Activated naive CD8-positive, alpha-beta T cell treated with anti-CD3 and anti-CD28 coated beads, Interleukin-2, amount 10 ng/mL, durations not matched to agents 7 days and 5 days (primary cell): ENCODE measurements around the gene ANKRD50. TPM values are rescaled to one million over a fixed set of nuclear protein-coding genes. Genes with fewer than 3 reads are reported as not detected.

ENCODE experiments used
- ATAC-seq: fragments of 150-1000 bp; cut with Tn5 transposase; one replicate; pipeline ENCODE4 v1.10.0; 2021; ENCODE audit warnings: low read depth, moderate library complexity
- POLR2A ChIA-PET: fragments of 350-600 bp; sonication (Branson Sonifier 250); formaldehyde crosslinking; loops from one replicate; lab custom pipeline; 2021; ENCODE audit warnings: antibody characterized with exemption; lab: Charles Lee
- DNase-seq: peaks from one replicate; pipeline ENCODE4 v3.0.0; 2021
- H3K27ac Mint-ChIP-seq: one replicate; pipeline ENCODE4 v1.8.0; 2022; ENCODE audit warnings: mild to moderate bottlenecking, mixed read lengths
- H3K27me3 Mint-ChIP-seq: one replicate; pipeline ENCODE4 v1.8.0; 2022; ENCODE audit warnings: mild to moderate bottlenecking, moderate library complexity, mixed read lengths
- H3K36me3 Mint-ChIP-seq: one replicate; pipeline ENCODE4 v1.8.0; 2021; ENCODE audit warnings: mild to moderate bottlenecking, mixed read lengths
- H3K4me1 Mint-ChIP-seq: one replicate; pipeline ENCODE4 v1.8.0; 2021; ENCODE audit warnings: mixed read lengths
- H3K4me3 Mint-ChIP-seq: one replicate; pipeline ENCODE4 v1.8.0; 2022; ENCODE audit warnings: mild to moderate bottlenecking, moderate library complexity, mixed read lengths
- H3K9me3 Mint-ChIP-seq: one replicate; pipeline ENCODE4 v1.8.0; 2021; ENCODE audit warnings: mixed read lengths
- total RNA-seq, 2 experiments: library from RNA; stranded (reverse); gene quantifications; one replicate each; pipeline ENCODE4 v1.2.3, GENCODE V29; 2021

ANKRD50 gene
- total RNA-seq, 2 experiments from 2014 or later = 0.11 to 0.28 TPM

DNA sequence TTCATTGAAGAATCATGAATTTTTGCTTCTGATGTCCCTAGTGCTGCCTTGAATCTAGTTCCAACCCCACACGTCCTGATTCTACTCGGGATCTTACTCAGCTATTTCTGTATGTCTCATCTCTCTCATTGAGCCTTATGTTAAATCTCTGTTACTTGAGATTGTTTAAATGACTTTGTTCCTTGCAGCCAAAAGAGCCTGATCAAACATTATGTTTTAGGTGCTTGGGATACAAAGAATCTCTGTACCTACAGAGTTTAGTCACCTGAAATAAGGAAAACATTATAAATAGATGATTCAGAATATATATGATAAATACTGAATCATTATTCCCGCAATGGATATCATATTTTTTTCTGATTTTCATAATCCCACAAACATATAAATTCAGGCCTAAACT is 13.7 kb upstream of the ANKRD50 start:
- H3K4me3 Mint-ChIP-seq = no peak overlapping the region
- H3K9me3 Mint-ChIP-seq = no peaks in the 10 kb centered on the region
- H3K36me3 Mint-ChIP-seq = no peaks in the 10 kb centered on the region
- no peak overlapping the region for H3K27ac Mint-ChIP-seq
- DNase-seq (no peak), ATAC-seq (no peak)
- no peaks in the 10 kb centered on the region for H3K4me1 Mint-ChIP-seq
- POLR2A ChIA-PET = no interaction called here
- H3K27me3 Mint-ChIP-seq = no peaks in the 10 kb centered on the region

DNA sequence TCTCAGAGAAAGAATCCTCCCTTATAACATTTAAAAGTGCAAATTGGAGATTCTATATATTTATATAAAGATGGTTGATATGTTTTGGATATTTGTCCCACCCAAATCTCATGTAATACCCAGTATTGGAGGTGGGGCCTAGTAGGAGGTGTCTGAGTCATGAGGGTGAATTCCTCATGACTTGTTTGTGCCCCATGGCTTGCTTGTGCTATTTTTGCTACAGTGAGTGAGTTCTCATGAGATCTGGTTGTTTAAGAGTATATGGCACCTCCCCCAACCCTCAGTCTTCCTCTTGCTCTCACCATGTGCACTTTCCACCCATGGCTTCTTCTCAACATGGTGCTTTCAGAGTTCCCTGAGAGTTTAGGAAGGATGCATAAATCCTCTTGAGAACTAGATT is 9.5 kb upstream of the ANKRD50 start:
- Mint-ChIP-seq H3K27me3 (no peaks in the 10 kb centered on the region), H3K36me3 (no peaks in the 10 kb centered on the region), H3K4me3 (no peak overlapping the region), H3K27ac (no peak overlapping the region), H3K4me1 (no peaks in the 10 kb centered on the region), H3K9me3 (no peaks in the 10 kb centered on the region)
- POLR2A ChIA-PET = no interaction called here
- DNase-seq (no peak), ATAC-seq (no peak)

DNA sequence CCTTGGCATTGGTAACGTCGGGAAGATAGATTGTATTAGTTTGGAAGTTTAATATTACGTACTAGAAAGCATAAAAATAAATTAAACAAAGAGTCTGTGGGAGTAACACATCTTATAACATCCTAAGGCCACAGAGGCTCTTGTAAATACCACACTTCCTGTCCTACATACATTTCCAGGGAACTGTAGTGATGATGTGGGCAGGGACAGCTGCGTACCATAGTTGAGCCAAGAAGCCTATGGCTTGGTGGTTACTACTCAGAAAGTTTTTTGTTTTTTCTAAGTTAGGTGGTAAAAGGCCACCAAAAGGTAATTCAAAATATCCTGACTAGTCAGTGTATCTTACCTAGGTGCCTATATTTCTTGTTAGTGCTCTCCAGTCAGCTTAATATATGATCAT is 4.6 kb upstream of the ANKRD50 start:
- Mint-ChIP-seq H3K9me3 (no peaks in the 10 kb centered on the region), H3K27ac (no peak overlapping the region), H3K4me1 (peaks cover 8% of the 10 kb centered on the region), H3K4me3 (no peak overlapping the region), H3K27me3 (peaks cover 8% of the 10 kb centered on the region), H3K36me3 (no peaks in the 10 kb centered on the region)
- POLR2A ChIA-PET = no interaction called here
- DNase-seq (no peak), ATAC-seq (no peak)

DNA sequence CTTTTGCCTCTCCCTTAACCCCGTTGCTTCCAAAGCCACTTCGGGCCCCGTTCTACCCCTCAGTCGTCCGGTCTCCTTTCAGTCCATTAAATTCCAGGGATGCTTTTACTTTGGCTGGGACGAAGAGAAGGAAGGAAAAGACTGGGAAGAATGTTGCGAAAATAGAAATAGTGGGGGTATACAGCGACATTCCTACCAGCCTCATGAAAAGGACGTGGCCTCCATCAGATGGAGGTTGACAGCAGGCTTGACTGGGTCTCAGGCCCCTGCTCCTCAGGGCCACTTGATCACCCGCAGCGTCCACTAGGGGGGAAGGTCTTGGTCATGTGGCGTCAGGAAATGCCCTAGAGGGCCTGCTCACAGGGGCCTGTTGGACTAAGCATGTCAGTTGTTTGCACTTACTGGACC is 657 bp upstream of the ANKRD50 start:
- peak; percentile 30 for DNase-seq
- peak overlapping the region; percentile 83 for H3K4me3 Mint-ChIP-seq
- ATAC-seq = no peak
- POLR2A ChIA-PET = no interaction called here
- peak overlapping the region; percentile 51 for H3K27ac Mint-ChIP-seq
- no peaks in the 10 kb centered on the region for H3K36me3 Mint-ChIP-seq
- no peaks in the 10 kb centered on the region for H3K9me3 Mint-ChIP-seq
- H3K27me3 Mint-ChIP-seq = peaks cover 14% of the 10 kb centered on the region
- peaks cover 8% of the 10 kb centered on the region for H3K4me1 Mint-ChIP-seq

DNA sequence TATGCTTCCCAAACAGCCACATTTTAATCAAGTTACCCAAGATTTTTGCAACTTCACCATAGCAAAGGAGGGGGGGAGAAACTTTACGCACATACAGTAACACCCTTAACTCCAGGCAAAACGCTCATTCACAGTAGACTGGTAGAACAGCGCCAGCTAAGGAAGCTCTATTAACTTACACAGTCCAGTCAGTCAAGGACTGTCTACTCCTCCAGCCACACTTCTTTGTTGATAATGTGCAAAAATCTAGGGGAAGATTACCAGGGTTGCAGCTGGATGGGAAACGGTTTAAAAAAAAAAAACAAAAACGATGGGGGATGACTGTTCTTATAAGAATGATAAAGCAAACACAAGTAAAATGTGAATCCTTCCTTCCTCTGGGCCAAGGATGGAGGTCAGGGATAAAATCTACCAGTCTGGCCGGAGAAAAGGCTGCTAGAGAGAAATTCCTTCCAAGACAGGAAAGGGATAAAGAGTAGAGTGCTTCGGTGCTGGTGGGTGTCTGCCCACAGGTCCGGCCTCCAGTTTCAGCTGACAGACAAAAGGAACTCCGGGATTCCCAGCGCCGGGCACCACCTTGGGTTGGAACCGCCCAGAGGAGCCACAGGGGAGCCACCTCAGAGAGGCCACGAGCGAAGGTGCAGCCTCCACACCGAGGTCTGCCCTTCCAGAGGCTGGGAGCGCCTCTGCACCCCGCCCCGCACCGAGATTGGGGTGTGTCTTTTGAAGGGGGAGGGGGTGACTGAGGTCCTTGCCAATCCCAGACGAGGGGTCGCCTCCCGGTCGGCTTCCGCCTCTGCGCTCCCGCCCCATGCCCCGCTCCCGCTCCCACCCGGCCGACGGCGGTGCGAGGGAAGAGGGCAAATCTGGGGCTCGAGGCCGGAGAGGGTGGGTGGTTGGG is 811 bp downstream of the ANKRD50 start:
- ATAC-seq (no peak), DNase-seq (no peak)
- Mint-ChIP-seq H3K4me3 (no peak overlapping the region), H3K36me3 (no peaks in the 10 kb centered on the region), H3K4me1 (peaks cover 6% of the 10 kb centered on the region), H3K9me3 (no peaks in the 10 kb centered on the region), H3K27ac (no peak overlapping the region), H3K27me3 (peaks cover 14% of the 10 kb centered on the region)
- POLR2A ChIA-PET = no interaction called here

DNA sequence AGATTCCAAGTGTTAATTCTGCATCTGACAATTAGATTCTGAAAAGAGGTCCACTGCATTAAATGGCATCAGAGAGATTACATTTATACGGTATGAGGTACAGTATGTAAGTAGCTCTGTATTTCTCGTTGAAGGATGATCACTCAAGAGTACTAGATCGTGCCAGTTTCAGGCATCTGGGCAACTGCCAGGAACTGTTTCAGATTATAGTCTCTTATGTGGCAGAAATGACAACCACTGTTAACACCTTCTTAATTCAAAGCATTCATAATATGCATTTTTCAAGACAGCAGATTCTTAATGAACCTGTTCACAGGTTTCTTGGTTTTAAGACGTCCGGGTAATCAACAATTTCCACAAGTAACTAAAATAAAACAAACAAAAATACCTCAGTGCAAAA is 1.6 kb downstream of the ANKRD50 start:
- Mint-ChIP-seq H3K27ac (no peak overlapping the region), H3K27me3 (peaks cover 14% of the 10 kb centered on the region), H3K36me3 (no peaks in the 10 kb centered on the region), H3K4me3 (no peak overlapping the region), H3K9me3 (no peaks in the 10 kb centered on the region), H3K4me1 (peaks cover 6% of the 10 kb centered on the region)
- POLR2A ChIA-PET = no interaction called here
- DNase-seq (no peak), ATAC-seq (no peak)

DNA sequence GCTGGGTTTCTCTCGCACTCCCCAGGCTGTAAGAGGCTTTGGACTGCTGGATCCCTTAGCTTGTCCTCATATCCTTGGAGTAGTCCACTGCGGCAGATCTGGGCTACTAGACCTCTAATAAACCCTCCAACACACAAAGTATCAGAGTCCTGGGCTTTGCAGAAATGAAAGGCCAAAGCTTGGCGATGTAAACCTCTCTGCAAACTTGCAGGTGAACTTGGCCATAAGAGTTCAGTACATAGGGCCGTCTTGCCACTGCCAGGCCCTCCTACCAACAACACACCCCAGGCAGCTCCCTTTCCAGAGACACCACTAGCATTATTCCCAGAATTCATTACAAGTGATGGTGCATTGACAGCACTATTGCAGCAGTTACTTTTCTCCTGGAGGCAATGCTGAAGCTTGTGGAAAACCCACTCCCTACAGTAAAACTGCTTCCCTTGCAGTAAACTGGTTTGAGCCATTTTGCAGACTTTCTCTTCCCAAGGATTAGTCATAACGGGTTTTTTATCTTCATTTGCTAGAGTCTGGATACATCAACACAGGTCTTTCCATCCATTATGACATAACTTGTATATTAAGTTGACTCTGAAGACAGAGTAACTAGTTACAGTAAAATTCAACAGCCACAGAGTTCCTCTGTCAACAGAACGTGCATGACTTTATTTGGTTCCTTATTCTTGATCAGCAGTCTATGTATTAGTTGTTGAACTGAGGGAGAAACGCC is 2.4 kb downstream of the ANKRD50 start:
- H3K9me3 Mint-ChIP-seq = no peaks in the 10 kb centered on the region

DNA sequence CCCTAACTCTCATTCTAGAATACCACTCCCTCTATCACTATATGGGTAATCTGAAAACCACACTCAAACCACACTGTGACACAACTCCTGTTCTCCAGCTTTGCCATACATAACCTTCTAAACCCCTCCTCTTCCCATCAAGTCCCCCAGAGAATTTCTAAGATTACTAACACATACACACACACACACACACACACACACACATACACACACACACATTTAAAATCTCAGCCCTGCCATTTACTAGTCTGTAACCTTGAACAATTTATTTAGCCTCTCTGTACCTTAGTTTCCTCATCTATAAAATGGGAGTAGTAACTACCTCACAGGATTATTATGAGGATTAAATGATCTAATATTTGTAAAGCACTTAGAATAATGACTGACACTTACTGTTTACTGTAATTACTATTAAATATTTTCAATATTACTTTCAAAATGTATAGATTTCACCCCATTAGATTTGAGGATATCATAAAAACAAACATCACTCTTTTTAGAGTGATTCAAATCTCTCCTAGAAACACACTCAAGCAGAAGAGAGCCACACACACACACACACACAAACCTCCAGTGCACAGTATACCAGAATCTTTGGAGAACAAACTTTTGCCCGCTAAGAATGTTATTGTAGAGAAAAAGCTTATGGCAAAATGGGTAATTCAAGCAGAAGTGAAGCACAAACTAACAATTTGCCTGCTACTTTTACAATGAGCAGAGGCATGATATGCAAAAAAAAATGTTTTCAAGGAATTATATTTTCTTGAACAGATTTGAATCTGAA is 3.8 kb downstream of the ANKRD50 start:
- DNase-seq = no peak
- H3K9me3 Mint-ChIP-seq = no peaks in the 10 kb centered on the region
- POLR2A ChIA-PET = no interaction called here
- H3K27ac Mint-ChIP-seq = no peak overlapping the region
- no peak overlapping the region for H3K4me3 Mint-ChIP-seq
- H3K27me3 Mint-ChIP-seq = peaks cover 14% of the 10 kb centered on the region
- H3K36me3 Mint-ChIP-seq = no peaks in the 10 kb centered on the region
- H3K4me1 Mint-ChIP-seq = peaks cover 6% of the 10 kb centered on the region
- no peak for ATAC-seq

More for the DNA sequence above, 2.4 kb downstream of the ANKRD50 start:
- H3K36me3 Mint-ChIP-seq = no peaks in the 10 kb centered on the region
- ATAC-seq (no peak), DNase-seq (no peak)
- H3K4me1 Mint-ChIP-seq = peaks cover 6% of the 10 kb centered on the region
- H3K27me3 Mint-ChIP-seq = peaks cover 14% of the 10 kb centered on the region
- POLR2A ChIA-PET = no interaction called here
- H3K4me3 Mint-ChIP-seq = no peak overlapping the region
- H3K27ac Mint-ChIP-seq = no peak overlapping the region

DNA sequence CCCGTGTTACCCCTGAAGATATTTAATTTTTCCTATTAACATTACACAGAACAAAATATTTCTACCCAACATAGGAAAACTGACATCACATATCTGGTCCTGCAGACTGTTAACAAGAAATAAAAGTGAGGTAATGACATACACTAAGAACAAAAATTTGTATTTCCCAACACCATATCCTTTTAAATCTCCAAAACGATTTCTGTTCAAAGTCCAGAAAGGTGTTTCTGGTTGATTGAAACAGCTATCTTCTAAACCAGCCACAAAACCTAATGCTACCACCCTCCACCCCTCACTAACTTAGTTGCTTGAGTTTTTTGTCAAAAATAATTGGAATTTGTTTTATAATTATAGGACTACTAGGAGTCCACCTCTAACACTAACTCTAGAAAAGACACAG is 7.1 kb downstream of the ANKRD50 start:
- POLR2A ChIA-PET = no interaction called here
- Mint-ChIP-seq H3K4me3 (no peak overlapping the region), H3K9me3 (no peaks in the 10 kb centered on the region), H3K27ac (no peak overlapping the region), H3K4me1 (no peaks in the 10 kb centered on the region), H3K27me3 (peaks cover 6% of the 10 kb centered on the region), H3K36me3 (no peaks in the 10 kb centered on the region)
- DNase-seq (no peak), ATAC-seq (no peak)

DNA sequence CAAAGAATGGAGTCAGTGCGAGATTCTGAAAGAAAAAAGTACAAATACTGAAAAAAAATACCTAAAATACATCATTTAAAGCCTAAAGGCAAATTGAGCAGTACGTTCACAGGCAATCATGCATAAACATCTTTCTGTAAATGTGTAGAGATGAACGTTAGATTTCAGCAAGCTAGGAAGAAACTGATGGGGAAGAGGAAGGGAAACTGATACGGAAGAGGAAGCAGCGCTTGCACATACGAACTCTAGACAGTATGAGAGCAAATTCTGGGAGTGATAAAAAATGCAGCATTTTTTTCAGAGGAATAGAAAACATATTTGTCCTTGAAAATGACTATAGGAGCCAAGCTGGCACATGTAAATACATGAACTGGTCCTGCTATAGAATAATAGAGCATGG is 9.4 kb downstream of the ANKRD50 start:
- Mint-ChIP-seq H3K4me3 (no peak overlapping the region), H3K36me3 (no peaks in the 10 kb centered on the region), H3K9me3 (no peaks in the 10 kb centered on the region), H3K27ac (no peak overlapping the region), H3K4me1 (no peaks in the 10 kb centered on the region), H3K27me3 (peaks cover 3% of the 10 kb centered on the region)
- DNase-seq (no peak), ATAC-seq (no peak)
- POLR2A ChIA-PET = no interaction called here

DNA sequence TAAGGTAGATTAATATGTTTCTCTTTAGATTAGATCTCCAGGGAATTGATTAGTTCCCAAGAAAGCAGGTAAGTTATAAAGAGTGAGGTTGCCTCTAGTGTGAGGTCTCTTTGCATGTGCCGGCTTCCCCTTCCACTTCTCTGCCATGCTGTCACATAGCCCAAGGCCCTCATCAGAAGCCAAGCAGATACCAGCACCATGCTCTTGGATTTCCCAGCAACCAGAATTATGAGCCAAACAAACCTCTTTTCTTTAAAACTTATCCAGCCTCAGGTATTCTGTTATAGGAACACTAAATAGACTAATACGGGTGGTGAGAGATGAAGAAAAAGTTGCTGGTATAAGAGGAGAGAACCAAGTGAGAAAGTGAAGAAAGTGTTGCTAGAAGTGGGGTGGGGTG is 15.1 kb downstream of the ANKRD50 start:
- no peaks in the 10 kb centered on the region for H3K36me3 Mint-ChIP-seq
- no peak overlapping the region for H3K27ac Mint-ChIP-seq
- peaks cover 2% of the 10 kb centered on the region for H3K9me3 Mint-ChIP-seq
- ATAC-seq (no peak), DNase-seq (no peak)
- POLR2A ChIA-PET = no interaction called here
- H3K4me3 Mint-ChIP-seq = no peak overlapping the region
- no peaks in the 10 kb centered on the region for H3K4me1 Mint-ChIP-seq
- no peaks in the 10 kb centered on the region for H3K27me3 Mint-ChIP-seq

DNA sequence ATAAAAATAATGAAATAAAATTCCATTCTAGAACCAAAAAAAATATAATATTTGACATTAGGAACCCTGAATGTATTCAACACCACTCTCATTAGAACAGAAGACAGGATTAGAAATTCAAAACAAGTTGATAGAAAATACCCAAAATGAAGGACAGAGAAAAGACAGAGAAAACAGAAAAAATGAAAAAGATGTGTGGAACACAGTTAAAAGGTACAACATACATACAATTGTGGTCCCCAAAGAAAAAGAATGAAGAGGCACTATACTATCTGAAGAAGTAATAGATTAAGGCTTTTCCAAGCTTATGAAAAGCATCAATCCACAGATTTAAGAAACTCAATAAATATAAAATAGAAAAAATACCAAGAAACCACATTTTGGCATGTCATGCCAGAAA is 16.4 kb downstream of the ANKRD50 start:
- H3K4me3 Mint-ChIP-seq = no peak overlapping the region
- POLR2A ChIA-PET = no interaction called here
- H3K4me1 Mint-ChIP-seq = no peaks in the 10 kb centered on the region
- H3K9me3 Mint-ChIP-seq = peaks cover 2% of the 10 kb centered on the region
- H3K27ac Mint-ChIP-seq = no peak overlapping the region
- DNase-seq (no peak), ATAC-seq (no peak)
- H3K36me3 Mint-ChIP-seq = no peaks in the 10 kb centered on the region
- H3K27me3 Mint-ChIP-seq = no peaks in the 10 kb centered on the region

DNA sequence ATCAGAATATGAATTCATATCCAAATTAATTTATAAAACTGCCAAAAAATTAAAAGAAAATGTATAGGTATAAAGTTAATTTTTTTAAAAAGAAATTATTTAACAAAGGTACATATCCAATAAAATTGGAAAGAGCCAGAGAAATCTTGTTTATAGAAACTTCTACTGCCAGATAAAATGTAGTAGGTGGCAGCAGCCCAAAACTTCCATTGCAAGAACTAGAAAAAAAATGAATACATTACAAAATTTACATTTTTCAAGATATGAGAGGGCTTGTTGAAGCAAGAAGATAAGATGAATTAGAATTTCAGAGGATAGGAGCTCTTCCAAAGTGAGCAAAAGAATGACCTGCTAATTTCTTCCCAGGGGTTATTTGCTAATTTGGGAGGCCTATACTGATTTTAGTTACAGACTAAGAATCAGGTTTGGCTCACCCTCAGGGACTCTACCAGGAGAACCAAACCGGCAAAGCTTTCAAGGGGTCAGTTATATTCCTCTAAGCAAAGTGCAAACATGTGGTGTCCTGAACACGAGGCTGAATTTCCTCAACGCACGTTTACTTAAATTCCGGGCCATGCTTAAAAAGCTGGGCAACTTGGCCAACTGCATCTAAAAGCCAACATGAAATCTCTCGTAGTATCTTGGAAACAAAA is 17.5 kb downstream of the ANKRD50 start:
- Mint-ChIP-seq H3K9me3 (peaks cover 2% of the 10 kb centered on the region), H3K36me3 (no peaks in the 10 kb centered on the region), H3K27ac (no peak overlapping the region), H3K4me1 (no peaks in the 10 kb centered on the region), H3K27me3 (no peaks in the 10 kb centered on the region), H3K4me3 (no peak overlapping the region)
- no peak for ATAC-seq
- no peak for DNase-seq
- POLR2A ChIA-PET = no interaction called here
